HEK293 (cell line): ENCODE measurements around the gene SLC25A1.

Source experiments
- BCL11A ChIP-seq: fragments of 450-650 bp; formaldehyde crosslinking; IDR thresholded peaks from 2 replicates; pipeline ENCODE4 v1.5.1; 2016; ENCODE audit warnings: low read depth, missing biosample characterization, missing genetic modification characterization
- KLF1 ChIP-seq: fragments of 450-650 bp; formaldehyde crosslinking; IDR thresholded peaks from 2 replicates; pipeline ENCODE4 v1.5.1; 2016; ENCODE audit warnings: missing biosample characterization, missing genetic modification characterization
- PBX3 ChIP-seq: sonication (generic); formaldehyde crosslinking; IDR thresholded peaks from 2 replicates; pipeline ENCODE4 v1.8.1; 2022; ENCODE audit warnings: mild to moderate bottlenecking, moderate library complexity, missing genetic modification reagents
- SCRT1 ChIP-seq: fragments of 450-650 bp; formaldehyde crosslinking; IDR thresholded peaks from 2 replicates; pipeline ENCODE4 v1.5.1; 2016; ENCODE audit warnings: missing biosample characterization, missing genetic modification characterization, borderline replicate concordance
- SP2 ChIP-seq: fragments of 450-650 bp; formaldehyde crosslinking; IDR thresholded peaks from 2 replicates; pipeline ENCODE4 v1.5.1; 2016; ENCODE audit warnings: missing biosample characterization, missing genetic modification characterization
- YY1 ChIP-seq: fragments of 450-650 bp; formaldehyde crosslinking; IDR thresholded peaks from 2 replicates; pipeline ENCODE4 v1.5.1; 2018; ENCODE audit warnings: missing biosample characterization, missing genetic modification characterization
- ZBTB20 ChIP-seq: fragments of 450-650 bp; formaldehyde crosslinking; IDR thresholded peaks from 2 replicates; pipeline ENCODE4 v1.5.1; 2016; ENCODE audit warnings: missing biosample characterization, missing genetic modification characterization
- ZNF121 ChIP-seq: fragments of 450-650 bp; formaldehyde crosslinking; IDR thresholded peaks from 2 replicates; pipeline ENCODE4 v1.5.1; 2016; ENCODE audit warnings: missing biosample characterization, missing genetic modification characterization
- ZNF24 ChIP-seq: fragments of 450-650 bp; formaldehyde crosslinking; IDR thresholded peaks from 2 replicates; pipeline ENCODE4 v1.5.1; 2016; ENCODE audit warnings: missing biosample characterization, missing genetic modification characterization
- ZNF394 ChIP-seq: fragments of 450-650 bp; formaldehyde crosslinking; IDR thresholded peaks from 2 replicates; pipeline ENCODE4 v1.5.1; 2016; ENCODE audit warnings: missing biosample characterization, missing genetic modification characterization, mild to moderate bottlenecking, moderate library complexity, borderline replicate concordance
- ZNF610 ChIP-seq: fragments of 450-650 bp; formaldehyde crosslinking; IDR thresholded peaks from 2 replicates; pipeline ENCODE4 v1.5.1; 2016; ENCODE audit warnings: missing biosample characterization, missing genetic modification characterization, borderline replicate concordance
- ZNF654 ChIP-seq: fragments of 450-650 bp; formaldehyde crosslinking; IDR thresholded peaks from 2 replicates; pipeline ENCODE4 v1.5.1; 2016; ENCODE audit warnings: low read depth, missing biosample characterization, missing genetic modification characterization
- TF ChIP-seq, protein P1 (sequence below): fragments of 450-650 bp; formaldehyde crosslinking; IDR thresholded peaks from 2 replicates; pipeline ENCODE4 v1.5.1; 2016; ENCODE audit warnings: missing biosample characterization, missing genetic modification characterization
- TF ChIP-seq, protein P2 (sequence below): fragments of 450-650 bp; formaldehyde crosslinking; IDR thresholded peaks from 2 replicates; pipeline ENCODE4 v1.5.1; 2016; ENCODE audit warnings: missing biosample characterization, missing genetic modification characterization

DNA sequence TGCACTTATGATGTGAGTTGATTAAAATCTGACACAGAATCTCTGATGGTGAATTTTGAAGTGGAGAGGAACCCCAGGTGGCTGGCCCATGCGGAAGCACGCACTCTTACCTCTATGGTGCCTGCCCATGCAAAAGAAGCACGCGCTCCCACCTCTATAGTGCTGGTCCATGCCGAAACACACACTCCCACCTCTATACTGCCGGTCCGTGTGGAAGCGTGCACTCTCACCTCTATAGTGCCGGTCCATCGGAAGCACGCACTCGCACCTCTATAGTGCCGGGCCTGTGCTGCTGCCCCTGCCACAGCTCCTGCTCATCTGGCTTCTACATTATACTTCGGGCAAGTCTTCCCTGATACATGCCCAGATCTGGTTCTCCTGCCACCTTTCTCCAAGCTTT is 36.8 kb upstream of the SLC25A1 start:
- TF ChIP-seq, protein P1, sequence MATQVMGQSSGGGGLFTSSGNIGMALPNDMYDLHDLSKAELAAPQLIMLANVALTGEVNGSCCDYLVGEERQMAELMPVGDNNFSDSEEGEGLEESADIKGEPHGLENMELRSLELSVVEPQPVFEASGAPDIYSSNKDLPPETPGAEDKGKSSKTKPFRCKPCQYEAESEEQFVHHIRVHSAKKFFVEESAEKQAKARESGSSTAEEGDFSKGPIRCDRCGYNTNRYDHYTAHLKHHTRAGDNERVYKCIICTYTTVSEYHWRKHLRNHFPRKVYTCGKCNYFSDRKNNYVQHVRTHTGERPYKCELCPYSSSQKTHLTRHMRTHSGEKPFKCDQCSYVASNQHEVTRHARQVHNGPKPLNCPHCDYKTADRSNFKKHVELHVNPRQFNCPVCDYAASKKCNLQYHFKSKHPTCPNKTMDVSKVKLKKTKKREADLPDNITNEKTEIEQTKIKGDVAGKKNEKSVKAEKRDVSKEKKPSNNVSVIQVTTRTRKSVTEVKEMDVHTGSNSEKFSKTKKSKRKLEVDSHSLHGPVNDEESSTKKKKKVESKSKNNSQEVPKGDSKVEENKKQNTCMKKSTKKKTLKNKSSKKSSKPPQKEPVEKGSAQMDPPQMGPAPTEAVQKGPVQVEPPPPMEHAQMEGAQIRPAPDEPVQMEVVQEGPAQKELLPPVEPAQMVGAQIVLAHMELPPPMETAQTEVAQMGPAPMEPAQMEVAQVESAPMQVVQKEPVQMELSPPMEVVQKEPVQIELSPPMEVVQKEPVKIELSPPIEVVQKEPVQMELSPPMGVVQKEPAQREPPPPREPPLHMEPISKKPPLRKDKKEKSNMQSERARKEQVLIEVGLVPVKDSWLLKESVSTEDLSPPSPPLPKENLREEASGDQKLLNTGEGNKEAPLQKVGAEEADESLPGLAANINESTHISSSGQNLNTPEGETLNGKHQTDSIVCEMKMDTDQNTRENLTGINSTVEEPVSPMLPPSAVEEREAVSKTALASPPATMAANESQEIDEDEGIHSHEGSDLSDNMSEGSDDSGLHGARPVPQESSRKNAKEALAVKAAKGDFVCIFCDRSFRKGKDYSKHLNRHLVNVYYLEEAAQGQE (tag by site-specific recombination) = no peak
- TF ChIP-seq, protein P2, sequence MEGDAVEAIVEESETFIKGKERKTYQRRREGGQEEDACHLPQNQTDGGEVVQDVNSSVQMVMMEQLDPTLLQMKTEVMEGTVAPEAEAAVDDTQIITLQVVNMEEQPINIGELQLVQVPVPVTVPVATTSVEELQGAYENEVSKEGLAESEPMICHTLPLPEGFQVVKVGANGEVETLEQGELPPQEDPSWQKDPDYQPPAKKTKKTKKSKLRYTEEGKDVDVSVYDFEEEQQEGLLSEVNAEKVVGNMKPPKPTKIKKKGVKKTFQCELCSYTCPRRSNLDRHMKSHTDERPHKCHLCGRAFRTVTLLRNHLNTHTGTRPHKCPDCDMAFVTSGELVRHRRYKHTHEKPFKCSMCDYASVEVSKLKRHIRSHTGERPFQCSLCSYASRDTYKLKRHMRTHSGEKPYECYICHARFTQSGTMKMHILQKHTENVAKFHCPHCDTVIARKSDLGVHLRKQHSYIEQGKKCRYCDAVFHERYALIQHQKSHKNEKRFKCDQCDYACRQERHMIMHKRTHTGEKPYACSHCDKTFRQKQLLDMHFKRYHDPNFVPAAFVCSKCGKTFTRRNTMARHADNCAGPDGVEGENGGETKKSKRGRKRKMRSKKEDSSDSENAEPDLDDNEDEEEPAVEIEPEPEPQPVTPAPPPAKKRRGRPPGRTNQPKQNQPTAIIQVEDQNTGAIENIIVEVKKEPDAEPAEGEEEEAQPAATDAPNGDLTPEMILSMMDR (tag by site-specific recombination) = no peak
- TF ChIP-seq ZNF610 (no peak), ZBTB20 (tag by site-specific recombination) (no peak), ZNF394 (tag by site-specific recombination) (no peak), ZNF24 (tag by site-specific recombination) (no peak), SCRT1 (tag by site-specific recombination) (no peak), ZNF121 (tag by site-specific recombination) (no peak), KLF1 (tag by site-specific recombination) (no peak), PBX3 (CRISPR knock-in tag) (no peak), BCL11A (tag by site-specific recombination) (no peak), SP2 (tag by site-specific recombination) (no peak), YY1 (tag by site-specific recombination) (no peak), ZNF654 (tag by site-specific recombination) (no peak)
